Measurements from ENCODE around the gene PRPF4.

- TF ChIP-seq CTCF (IDR thresholded peaks at IDR 0.05) (peak; percentile 56 to 83 (median 65)), POLR2A (IDR thresholded peaks at IDR 0.05) (no peak)
Observed at GRCh38 chr9:113309204-113309813, 33.9 kb downstream of the PRPF4 start.
